ENCODE measurements around the gene AFF3.

The AFF3 gene

DNA sequence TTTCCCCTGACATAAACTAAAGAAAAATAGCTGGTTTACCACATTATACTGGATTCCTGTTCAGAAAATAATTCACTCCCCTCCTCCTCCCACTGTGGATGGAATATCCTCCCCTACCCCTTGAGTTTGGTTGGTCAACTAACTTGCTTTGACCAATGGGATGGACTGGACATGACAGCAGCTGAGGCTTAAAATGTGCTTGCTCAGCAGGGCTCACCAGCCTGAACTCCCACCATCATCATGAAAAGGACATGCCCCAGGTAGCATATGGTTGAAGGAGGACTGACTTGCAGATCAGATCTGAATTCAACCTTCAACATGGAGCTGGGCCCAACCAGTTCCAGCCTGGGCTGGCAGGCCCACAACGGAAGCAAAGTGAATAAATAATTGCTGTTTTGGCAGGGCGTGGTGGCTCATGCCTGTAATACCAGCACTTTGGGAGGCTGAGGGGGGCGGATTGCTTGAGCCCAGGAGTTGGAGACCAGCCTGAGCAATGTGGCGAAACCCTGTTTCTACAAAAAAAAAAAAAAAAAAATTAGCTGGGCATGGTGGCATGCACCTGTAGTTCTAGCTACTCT lies 284.4 kb downstream of the AFF3 start:
- DNase-seq (ENCODE audit: low read depth) = no peak

DNA sequence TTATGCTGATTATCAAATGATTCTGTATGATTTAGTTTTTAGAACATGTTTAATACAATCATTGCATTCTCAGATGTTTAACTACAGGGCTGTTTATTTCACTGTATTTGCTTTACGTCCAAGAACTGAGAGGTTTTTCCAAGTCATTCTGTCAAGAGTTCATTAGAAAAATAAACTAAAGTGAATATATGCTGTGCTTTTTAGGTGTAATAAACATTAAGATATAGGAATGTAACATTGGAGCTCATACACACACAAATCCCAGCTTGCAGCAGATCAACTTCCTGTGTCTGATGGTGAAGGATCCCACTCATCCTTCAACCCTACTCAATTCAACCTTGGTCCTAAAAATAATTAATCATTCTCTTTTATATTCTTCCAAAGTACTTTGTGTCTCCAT lies 285.0 kb downstream of the AFF3 start:
- DNase-seq (ENCODE audit: low read depth) = no peak

DNA sequence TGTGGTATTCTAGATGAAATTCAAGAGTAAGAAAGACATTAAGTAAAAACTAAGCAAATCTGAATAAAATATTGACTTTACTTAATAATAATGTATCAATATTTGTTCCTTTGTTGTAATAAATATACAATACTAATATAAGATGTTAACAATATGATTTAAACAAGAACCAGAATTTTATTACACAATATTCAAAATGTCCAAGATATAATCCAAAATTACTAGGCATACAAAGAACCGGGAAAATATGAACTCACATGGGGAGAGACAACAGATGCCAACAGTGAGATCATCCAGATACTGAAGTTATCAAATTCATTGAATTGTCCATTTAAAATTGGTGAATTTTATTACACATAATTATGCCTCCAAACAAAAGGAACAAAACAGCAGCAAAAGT lies 286.3 kb downstream of the AFF3 start:
- no peak for DNase-seq (ENCODE audit: low read depth)

DNA sequence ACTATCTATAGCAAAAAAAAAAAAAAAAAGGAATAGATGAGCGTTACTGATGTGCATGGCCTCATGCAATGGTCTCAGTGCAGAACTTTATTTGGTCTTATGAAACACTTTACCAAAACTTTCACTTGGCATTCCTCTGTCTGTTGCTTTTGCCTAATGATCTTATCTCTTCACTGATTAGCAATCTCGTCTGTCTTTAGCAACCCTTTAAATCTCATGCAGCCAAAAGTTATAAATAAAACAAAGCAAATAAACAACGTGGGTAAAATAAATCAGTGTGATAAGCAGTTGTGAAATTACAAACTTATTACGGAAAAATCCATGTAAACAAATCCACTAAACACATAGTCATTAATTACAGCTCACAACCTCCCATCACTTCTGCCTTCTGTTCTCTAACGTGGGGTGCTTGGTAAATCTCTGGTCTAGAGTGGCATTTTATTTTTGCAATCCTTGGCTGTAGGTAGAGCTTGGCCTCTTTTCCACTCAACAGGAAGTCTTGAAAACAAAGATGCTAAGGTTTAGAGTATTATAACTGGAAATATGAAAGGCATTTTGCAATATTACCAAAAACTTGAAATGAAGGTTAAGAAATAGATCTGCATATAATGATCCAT lies 288.0 kb downstream of the AFF3 start:
- peak; percentile 93 for DNase-seq (ENCODE audit: low read depth)

DNA sequence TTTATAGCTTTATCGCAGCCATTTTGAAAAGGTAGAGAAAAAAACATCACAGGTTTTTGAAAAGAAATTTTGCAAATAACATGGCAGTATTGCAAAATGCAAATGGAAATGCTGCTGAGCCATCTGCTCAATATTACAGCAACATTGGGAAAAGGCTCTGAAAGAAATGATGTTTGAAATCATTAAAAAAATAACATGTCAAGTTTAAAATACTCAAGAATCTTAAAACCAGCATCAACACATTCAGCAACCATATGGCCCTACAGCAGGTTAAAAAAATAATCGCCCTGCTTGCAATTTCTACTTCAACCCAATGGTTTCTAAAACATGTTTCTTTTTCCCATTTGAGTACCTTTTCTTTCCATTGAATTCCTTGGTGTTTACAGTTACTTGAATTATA lies 289.4 kb downstream of the AFF3 start:
- DNase-seq (ENCODE audit: low read depth) = no peak

DNA sequence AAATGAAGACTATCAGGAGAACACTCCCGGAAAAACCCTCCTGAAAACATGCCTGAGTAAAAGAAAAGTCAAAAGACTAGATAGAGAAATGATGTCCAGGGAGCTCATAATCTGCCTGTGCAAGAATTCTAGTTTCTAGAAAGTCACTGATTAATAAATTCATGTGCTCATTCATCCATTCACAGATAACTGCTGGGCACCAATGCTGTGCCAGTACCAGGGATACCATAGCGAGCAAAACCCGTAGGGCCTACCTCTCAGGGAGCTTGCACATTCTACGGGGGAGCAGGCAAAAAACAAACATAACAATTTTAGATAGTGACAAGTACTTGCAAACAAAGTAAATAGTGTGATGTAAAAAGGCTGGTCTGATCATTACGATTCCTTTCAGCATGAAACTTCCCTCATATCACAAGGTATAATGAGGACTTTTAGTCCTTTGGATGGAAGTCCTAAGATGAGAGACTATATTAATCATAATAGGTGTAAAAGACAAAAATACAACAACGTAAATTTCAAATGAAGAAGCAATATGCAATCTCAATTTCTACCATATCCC lies 289.9 kb downstream of the AFF3 start:
- DNase-seq (ENCODE audit: low read depth) = no peak

DNA sequence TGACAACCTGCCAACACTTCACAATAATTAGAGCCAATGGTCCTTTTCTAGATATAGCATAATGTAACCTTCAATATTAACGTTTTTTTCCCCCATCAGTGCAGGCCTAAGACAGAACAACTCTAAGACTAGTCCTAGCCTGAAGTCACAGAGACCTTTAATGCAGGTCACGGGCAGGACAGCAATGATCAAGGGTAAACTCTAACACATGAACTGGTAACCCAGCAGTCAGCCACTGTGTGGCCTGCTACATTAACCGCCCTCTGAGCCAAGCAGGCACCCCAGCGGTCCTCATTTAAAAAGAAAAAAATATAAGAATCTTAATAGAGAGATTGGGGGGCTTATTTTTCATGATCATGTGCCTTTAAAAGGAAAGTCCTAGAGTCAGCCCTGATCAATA lies 290.6 kb downstream of the AFF3 start:
- DNase-seq (ENCODE audit: low read depth) = no peak

DNA sequence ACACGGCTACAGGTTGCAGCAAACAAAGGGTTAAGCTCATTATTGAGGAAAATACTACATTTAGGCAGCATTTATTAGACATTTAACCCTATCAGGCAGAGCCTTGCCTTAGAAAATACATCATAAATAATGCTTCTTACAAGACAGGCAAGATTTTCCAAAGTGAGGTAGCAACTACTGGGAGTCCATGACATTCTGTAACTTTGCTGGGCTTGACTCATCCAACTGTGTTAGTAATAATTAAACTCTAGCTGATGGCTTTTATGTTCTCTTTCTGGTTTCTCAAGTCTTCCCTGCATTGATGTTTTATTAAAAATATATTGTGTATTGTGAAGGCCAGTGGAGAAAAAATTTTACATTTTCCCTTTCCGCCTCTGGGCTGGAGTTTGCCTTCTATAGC lies 291.3 kb downstream of the AFF3 start:
- peak; percentile 36 for DNase-seq (ENCODE audit: low read depth)

DNA sequence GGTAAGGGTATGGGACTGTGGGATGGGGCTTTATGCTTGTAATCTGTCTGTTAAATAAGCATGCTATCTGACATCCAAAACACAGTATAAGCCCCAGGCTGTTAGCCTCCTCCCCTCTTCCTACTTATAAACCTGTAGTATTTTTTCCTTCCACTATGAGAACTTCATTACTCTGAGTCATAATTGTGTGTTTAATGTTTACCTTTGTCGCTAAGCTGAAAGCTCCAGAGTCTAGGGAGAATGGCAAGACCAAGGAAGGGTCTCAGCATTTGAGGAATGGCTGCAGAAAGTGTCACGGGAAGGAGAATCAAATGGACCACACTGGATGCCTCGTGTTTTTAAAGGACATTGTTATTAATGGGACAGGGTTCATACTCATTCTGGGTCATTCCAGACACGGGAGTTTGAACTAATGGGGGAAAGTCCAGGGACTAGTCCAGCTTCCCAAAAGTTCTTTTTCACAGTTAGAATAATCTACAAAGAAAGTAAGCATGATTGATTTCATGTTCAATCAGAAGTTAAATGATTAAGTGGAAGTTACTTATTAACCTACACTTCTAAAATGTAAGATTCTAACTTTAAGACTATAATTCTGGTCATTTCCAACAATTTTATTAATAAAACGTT lies 292.2 kb downstream of the AFF3 start:
- no peak for DNase-seq (ENCODE audit: low read depth)

DNA sequence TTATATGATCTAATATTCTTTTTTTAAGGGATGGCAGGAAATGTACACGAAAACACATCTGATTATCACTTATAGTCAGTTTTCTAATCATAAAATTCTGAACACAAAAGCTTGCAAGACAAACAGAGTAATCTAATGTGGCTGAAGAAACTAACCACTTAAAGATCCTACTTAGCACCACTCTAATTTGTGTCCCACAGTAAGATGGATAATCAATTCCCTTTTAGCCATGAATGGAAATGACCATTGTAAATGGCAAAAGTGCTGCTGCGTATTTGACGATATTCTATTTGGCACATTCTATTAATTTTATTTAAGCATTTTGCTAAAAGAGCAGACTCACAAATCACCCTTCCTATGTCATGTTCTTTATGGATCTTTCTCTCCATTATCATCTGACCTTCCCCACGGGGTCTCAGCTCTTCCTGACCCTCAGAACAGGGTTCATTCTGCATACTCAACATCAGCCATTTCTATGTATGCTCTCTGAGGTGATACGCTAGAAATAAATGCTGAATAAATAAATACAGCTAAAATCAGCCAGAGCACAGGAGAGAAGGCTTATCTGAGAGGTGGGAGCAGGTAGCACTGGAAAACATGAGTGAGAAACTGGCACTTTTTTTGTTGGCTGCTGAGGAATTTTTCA lies 295.8 kb downstream of the AFF3 start:
- DNase-seq (ENCODE audit: low read depth) = no peak

DNA sequence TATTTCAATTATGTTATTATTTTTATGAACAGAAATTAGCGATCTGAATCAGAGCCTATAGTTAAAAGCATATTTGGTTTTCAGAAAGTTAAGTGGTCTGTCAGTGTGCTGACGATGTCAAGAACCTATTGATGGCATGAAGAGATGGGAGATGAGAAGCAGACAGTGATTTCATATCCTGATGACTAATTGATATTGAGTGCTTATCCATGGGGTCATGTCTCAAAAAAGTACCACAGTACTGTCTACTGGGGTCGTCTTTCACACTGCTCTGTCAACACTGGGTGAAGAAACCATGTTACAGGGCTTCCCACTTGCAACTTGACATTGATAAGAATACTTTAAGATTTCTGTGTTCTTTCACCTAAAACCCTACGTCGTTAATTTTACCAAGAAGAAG lies 297.1 kb downstream of the AFF3 start:
- no peak for DNase-seq (ENCODE audit: low read depth)

DNA sequence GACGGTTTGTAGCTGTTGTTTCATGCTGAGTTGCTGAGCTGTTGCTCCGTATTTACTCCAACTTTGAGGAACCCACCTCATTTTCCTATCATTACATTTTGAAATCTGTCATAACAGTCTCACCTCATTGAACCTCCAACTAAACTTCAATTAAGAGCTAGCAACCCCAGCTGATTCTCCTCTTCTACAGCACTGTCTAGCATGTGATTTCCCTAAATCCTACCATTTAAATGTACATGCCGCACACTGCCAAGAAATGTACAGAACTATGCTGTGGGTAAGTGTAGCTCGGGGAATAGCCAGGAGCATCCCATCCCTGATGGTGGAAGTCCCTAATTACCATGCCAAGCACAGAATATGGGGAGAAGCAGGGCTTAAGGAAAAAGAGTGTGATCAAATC lies 299.9 kb downstream of the AFF3 start:
- no peak for DNase-seq (ENCODE audit: low read depth)

DNA sequence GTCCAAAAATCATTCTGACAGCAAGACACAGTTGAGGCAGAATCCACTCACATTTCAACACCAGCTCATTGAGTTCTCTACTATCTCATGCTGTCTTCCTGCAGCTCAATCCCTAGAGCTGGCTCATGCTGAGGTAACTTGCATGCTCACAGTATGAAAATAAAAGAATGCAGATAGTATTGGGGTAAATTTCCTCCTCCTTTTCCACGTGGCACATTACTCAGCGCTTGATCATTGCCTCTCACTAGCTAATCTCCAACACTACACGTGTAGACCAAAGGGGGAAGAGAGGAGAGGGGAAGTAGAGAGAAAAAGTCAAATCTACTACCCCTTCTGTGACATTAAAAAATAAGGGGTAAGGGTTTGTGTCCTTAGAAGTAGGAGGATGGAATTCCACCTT lies 300.6 kb downstream of the AFF3 start:
- peak; percentile 76 for DNase-seq (ENCODE audit: low read depth)

DNA sequence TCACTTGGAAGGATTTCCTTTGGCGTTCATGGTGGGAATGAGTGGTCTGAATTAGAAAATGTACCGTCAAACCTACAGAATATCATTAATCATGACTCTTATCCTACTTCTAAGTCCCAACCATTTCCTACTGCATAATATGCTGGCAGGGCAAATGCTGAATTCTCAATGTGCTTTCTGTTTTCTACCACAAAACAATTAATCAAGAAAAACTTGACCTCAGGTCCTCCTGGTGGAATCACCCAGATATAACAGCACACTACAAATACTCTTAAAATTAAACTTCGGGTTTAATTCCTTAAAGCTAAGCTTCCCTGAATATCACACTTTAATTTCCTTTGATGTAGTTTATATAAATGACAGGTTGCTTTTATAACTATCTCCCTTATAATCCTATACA lies 301.6 kb downstream of the AFF3 start:
- DNase-seq (ENCODE audit: low read depth) = no peak

DNA sequence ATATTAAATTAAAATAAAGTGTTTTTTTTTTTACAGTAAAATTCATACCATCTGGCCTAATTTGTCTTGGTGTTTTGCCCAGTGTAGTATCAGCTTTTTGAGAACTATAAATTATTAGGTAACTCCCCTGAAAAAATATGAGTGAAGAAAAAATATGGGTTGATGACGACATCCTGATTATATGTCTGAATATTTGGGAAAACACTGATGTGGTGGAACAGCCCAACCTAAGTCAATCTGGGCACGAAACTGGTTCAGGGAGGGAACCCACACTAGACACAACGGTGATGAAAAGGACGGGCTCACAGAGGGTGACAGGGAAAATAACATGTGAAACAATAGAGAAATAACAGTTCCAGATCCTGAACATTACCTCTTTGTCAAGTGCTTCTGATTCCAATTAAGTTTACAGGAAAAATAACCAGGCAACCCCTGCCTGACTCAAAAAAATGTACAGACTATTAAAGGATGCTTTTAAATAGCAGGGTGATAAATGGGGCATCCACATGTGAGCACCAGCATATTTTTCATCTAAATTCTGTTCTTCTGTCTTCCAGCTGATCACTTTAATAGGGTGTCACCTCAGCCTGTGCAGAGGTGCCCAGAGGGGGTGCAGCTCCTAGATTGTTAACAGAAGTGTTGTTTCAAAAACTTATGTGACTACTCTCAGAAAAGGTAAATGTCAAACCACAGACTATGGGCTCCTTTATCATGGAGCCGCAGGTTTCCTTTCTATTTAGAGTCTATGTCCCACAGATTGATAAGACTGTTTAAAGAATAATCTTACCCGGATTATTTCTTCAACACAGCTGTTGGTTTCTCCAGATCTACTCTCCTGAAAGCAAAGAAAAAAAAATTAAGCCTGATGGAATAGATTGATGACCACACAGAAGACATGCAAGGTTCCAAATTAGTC lies 305.4 kb downstream of the AFF3 start:
- DNase-seq (ENCODE audit: low read depth) = no peak

DNA sequence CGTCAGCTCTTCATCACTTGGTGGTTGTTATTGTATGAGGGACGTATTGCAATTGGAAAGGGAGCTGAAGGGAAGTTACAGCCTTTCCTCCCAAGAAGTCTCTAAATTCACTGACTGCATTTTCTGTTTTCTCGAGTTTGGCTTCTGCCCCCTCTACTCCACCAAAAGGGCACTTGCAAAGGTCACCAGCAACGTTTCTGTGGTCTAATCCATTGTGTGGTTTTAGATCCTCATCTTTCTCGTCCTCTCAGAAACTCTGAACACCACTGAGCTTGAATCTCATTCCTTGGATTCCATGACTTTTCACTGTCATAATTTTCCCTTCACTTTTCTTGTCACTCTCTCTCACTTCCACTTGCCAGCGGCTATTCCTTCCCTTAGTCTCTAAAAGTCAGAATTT lies 308.0 kb downstream of the AFF3 start:
- DNase-seq (ENCODE audit: low read depth) = no peak

DNA sequence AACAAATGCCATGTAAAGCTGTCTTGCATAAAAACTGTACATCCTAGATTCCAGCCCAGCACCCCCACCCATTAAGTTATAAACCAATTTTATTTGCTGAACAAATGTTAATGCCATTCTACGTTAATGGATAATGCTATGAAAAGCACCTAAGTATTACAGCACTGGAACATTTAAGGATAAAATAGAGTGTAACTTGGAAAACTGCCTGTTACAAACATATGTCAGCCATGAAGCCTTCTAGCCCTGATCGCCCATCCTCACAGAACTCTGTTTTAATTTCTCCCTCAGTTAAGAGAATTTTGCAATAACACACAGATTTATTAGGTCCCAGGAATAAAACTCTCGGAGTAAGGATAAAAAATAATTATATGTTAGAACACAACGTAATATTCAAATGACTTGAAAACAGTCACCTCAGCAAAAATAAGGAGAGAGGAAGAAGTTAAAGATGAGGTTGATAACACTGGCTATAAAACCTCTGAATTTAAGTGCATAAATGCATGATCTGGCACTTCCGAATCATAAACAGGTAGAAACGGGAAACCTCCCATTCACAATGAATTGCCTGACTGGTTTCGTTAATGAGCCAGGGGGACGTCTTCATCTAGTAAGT lies 308.7 kb downstream of the AFF3 start:
- no peak for DNase-seq (ENCODE audit: low read depth)

DNA sequence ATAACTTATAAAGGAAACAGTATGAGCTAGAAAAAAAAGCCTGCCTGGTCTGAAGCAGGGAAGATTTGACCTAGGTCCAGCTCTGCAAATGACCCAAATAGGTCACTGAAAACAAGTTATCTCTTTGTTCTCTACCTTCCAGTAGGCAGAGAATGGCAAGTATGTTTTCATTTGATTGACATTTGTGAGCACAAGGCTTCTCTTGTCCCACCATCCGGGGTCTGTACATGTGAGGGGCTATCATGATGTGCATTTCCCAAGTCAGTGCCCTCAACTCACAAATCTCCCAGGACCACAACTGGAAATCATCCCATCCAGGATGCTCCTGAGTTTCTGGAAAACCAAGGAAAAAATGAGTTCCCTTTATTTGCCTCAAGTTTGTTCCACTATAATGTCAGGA lies 309.5 kb downstream of the AFF3 start:
- no peak for DNase-seq (ENCODE audit: low read depth)

DNA sequence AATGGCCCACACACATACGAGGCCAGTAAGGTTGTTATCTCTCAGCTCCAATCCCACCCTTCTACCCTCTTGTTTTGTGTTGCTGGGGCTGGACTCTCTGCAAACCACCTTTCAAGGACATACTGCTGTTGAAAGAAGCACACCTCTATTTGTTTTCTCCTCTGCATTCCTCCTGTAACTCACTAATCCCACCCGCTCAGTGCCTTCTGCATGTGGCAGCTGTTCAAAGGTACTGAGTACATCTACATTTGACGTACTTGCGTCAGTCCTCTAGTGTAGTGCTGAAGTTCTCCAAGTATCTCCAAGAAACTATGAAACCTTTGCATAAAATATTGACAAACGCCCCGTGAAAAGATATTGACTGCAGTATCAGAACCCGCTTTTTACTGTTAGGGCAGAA lies 310.6 kb downstream of the AFF3 start:
- DNase-seq (ENCODE audit: low read depth) = no peak

DNA sequence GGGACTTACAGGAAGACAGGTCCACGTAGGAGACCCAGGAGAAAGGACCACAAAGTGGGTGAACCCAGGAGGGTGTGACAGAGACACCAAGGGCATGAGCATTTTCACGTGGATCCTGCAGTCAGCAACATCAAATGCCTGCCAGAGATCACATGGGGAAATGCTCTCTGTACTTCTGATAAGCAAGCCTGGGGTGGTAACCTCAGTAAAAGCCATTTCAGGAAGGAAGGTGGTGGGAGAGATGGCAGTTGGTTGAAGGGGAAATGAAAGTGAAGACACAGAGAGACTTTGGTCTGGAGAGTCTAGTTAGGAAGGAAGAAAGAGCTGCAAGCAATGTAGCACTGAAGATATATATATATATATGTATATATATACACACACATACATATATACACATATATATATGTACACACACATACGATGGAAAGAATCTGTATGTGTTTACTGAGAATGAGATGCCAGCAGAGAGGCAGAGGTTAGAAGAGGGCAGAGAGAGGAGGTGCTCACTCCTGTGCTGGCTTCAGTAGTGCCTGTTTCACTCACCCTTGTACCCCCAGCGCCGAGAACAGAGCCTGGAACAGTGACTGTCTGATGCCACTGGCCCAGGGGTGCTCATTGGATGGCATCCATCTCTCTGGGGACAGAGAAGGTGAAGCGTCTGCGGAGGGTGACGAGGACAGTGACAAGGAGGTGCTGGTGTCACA lies 314.9 kb downstream of the AFF3 start:
- no peak for DNase-seq (ENCODE audit: low read depth)

DNA sequence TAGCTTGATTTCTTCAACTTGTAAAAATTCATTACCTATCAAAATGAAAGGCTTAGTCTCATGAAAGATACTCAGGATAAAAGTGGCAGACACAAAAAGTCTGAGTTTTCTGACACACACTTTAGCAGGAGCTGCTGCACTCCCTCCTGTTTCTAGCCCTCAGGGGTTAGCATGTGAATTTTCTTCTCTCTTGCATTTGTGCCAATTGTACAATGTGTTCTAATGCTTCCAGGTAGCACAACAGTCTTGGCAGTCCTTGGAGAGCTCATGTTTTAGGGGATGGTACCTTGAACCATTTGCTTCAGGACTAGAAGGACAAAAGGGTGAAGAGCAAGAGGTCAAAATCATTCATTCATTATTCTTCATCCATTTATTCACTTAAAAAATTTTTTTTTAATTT lies 316.8 kb downstream of the AFF3 start:
- DNase-seq (ENCODE audit: low read depth) = no peak
